Measurements from ENCODE around the gene DNPEP.

GRCh38 chr2:219419331-219420197, 31.9 kb upstream of the DNPEP start:
- TF ChIP-seq CTCF (IDR thresholded peaks at IDR 0.05; ENCODE audit: insufficient read depth, low read length, poor library complexity, severe bottlenecking) (no peak), EZH2phosphoT487 (conservative IDR thresholded peaks at IDR 0.05; ENCODE audit: low read length) (no peak)
